Kidney tubule cell (primary cell): ENCODE measurements around the gene HAPLN3.

ENCODE experiments used
- DNase-seq: peaks from one replicate; pipeline ENCODE4 v3.0.0-alpha.2; 2018; ENCODE audit warnings: low spot score

HAPLN3 gene

GRCh38 chr15:88911766-88912118 lies 16.4 kb upstream of the HAPLN3 start:
- peak; percentile 67 for DNase-seq

GRCh38 chr15:88909956-88910831 lies 14.8 kb upstream of the HAPLN3 start:
- DNase-seq: peak; percentile 47

GRCh38 chr15:88908697-88909621 lies 13.6 kb upstream of the HAPLN3 start:
- no peak for DNase-seq

- DNase-seq: no peak
Measured at GRCh38 chr15:88908123-88908522, 12.8 kb upstream of the HAPLN3 start.

GRCh38 chr15:88907111-88907510 lies 11.8 kb upstream of the HAPLN3 start:
- DNase-seq: no peak

GRCh38 chr15:88906551-88906950 lies 11.2 kb upstream of the HAPLN3 start:
- no peak for DNase-seq

- DNase-seq: no peak
Measured at GRCh38 chr15:88906130-88906529, 10.8 kb upstream of the HAPLN3 start.

- no peak for DNase-seq
Measured at GRCh38 chr15:88905576-88905975, 10.2 kb upstream of the HAPLN3 start.

GRCh38 chr15:88904624-88905327 lies 9.4 kb upstream of the HAPLN3 start:
- peak; percentile 75 for DNase-seq

GRCh38 chr15:88904257-88904623 lies 8.9 kb upstream of the HAPLN3 start:
- no peak for DNase-seq

- no peak for DNase-seq
Measured at GRCh38 chr15:88902846-88903245, 7.5 kb upstream of the HAPLN3 start.

GRCh38 chr15:88902221-88902835 lies 7.0 kb upstream of the HAPLN3 start:
- no peak for DNase-seq

GRCh38 chr15:88901508-88902220 lies 6.3 kb upstream of the HAPLN3 start:
- DNase-seq: no peak

GRCh38 chr15:88900982-88901418 lies 5.7 kb upstream of the HAPLN3 start:
- no peak for DNase-seq

GRCh38 chr15:88900309-88900981 lies 5.1 kb upstream of the HAPLN3 start:
- peak; percentile 83 for DNase-seq

GRCh38 chr15:88899251-88899650 lies 3.9 kb upstream of the HAPLN3 start:
- DNase-seq: no peak

- no peak for DNase-seq
Measured at GRCh38 chr15:88898736-88899135, 3.4 kb upstream of the HAPLN3 start.

GRCh38 chr15:88897456-88898194 lies 2.3 kb upstream of the HAPLN3 start:
- peak; percentile 82 for DNase-seq

- no peak for DNase-seq
Measured at GRCh38 chr15:88897142-88897455, 1.8 kb upstream of the HAPLN3 start.
